ENCODE data around the gene TYRO3. TPM values are rescaled to one million over a fixed set of nuclear protein-coding genes. Genes with fewer than 3 reads are reported as not detected.
"Not testable (repeated sequence)": the region's sequence is repeated elsewhere in the genome, so short reads cannot be mapped to it uniquely, and the experiment has no call there.

TYRO3 gene
- total and polyA plus RNA-seq, 7 donors, result 1.4 to 6.6 (median 4.2) TPM

GRCh38 chr15:41585127-41586047 is 26.4 kb downstream of the TYRO3 start:
- peak overlapping the region; percentile 16 to 60 (median 53) for H3K4me3 ChIP-seq
- H3K27ac ChIP-seq, result peak overlapping the region; percentile 38 to 76 (median 72)
- no peaks in the 10 kb centered on the region for H3K9me3 ChIP-seq
- intact Hi-C loops (cut with DNase I), result loop anchor here (2.0 kb wide), 1 partner anchor 27 kb away; the partner anchor contains the start of gene TYRO3
- no peaks in the 10 kb centered on the region for H3K36me3 ChIP-seq
- 5 to 7% methylated on average over 78 of the region's 78 CpGs for WGBS, 2 donors
- no peaks in the 10 kb centered on the region for H3K27me3 ChIP-seq
- no peak for DNase-seq
- peaks cover 0 to 9% (median 6%) of the 10 kb centered on the region in 4 donors for H3K4me1 ChIP-seq
- peak; percentile 33 to 67 (median 48) for TF ChIP-seq CTCF (IDR thresholded peaks at IDR 0.05)
- peak in 2 of 4 donors; percentile 20 to 21 for TF ChIP-seq POLR2AphosphoS5 (IDR thresholded peaks at IDR 0.05)
- TF ChIP-seq POLR2A (IDR thresholded peaks at IDR 0.05), result no peak

- WGBS, 2 donors, result 88 to 92% methylated on average over 14 of the region's 14 CpGs
- H3K27ac ChIP-seq; intact Hi-C loops (cut with DNase I); H3K27me3 ChIP-seq; H3K4me3 ChIP-seq; H3K9me3 ChIP-seq; H3K36me3 ChIP-seq; H3K4me1 ChIP-seq; DNase-seq: not testable (repeated sequence)
Observed at GRCh38 chr15:41586531-41587282, 27.7 kb downstream of the TYRO3 start.

GRCh38 chr15:41589018-41589417 is 30.0 kb downstream of the TYRO3 start:
- WGBS, 2 donors, result 81 to 90% methylated on average over 4 of the region's 4 CpGs
- H3K27me3 ChIP-seq; H3K9me3 ChIP-seq; H3K4me3 ChIP-seq; DNase-seq; H3K4me1 ChIP-seq; H3K36me3 ChIP-seq; H3K27ac ChIP-seq; intact Hi-C loops (cut with DNase I): not testable (repeated sequence)

GRCh38 chr15:41589571-41589970 is 30.6 kb downstream of the TYRO3 start:
- H3K4me1 ChIP-seq; H3K27me3 ChIP-seq; H3K27ac ChIP-seq; H3K4me3 ChIP-seq; intact Hi-C loops (cut with DNase I); H3K9me3 ChIP-seq; DNase-seq; H3K36me3 ChIP-seq: not testable (repeated sequence)
- 36 to 62% methylated on average over 2 of the region's 2 CpGs for WGBS, 2 donors

GRCh38 chr15:41591217-41591616 is 32.2 kb downstream of the TYRO3 start:
- DNase-seq; H3K27me3 ChIP-seq; H3K4me1 ChIP-seq; H3K27ac ChIP-seq; intact Hi-C loops (cut with DNase I); H3K36me3 ChIP-seq; H3K9me3 ChIP-seq; H3K4me3 ChIP-seq: not testable (repeated sequence)
- WGBS, 2 donors, result 52 to 73% methylated on average over 6 of the region's 6 CpGs

DNA sequence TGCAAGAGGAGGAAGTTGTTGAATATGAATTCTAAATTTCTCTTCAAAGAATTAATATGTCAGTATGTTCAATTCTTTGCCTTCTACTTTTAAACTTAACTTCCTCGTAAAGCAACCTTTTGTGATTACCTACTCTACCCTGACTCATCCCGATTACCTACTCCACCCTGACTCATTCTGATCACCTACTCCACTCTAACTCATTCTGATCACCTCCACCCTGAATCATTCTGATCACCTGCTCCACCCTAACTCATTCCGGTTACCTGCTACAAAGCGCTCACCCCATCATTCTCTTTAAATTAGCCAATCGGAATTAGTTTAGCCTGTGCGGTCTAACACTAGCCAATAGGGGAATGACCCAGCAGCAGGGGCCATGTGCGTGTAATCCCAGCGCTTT is 33.7 kb downstream of the TYRO3 start:
- H3K9me3 ChIP-seq; DNase-seq; H3K27ac ChIP-seq; H3K4me3 ChIP-seq; H3K27me3 ChIP-seq; intact Hi-C loops (cut with DNase I); H3K4me1 ChIP-seq; H3K36me3 ChIP-seq: not testable (repeated sequence)
- WGBS, 2 donors, result 72 to 88% methylated on average over 8 of the region's 8 CpGs

GRCh38 chr15:41594801-41595746 is 36.1 kb downstream of the TYRO3 start:
- intact Hi-C loops (cut with DNase I), result no loop called here
- Histone ChIP-seq H3K27me3 (no peaks in the 10 kb centered on the region), H3K4me3 (no peak overlapping the region), H3K27ac (no peak overlapping the region), H3K9me3 (no peaks in the 10 kb centered on the region), H3K36me3 (no peaks in the 10 kb centered on the region), H3K4me1 (no peaks in the 10 kb centered on the region)
- DNase-seq, result no peak
- TF ChIP-seq CTCF (IDR thresholded peaks at IDR 0.05) (no peak), POLR2A (IDR thresholded peaks at IDR 0.05) (no peak), POLR2AphosphoS5 (IDR thresholded peaks at IDR 0.05) (no peak), EP300 (IDR thresholded peaks at IDR 0.05) (no peak)
- 78 to 90% methylated on average over 10 of the region's 10 CpGs for WGBS, 2 donors
